Transverse colon (tissue), 3 donors: Measurements from ENCODE around the gene PCDHGB4.
"Not testable (repeated sequence)": the region's sequence is repeated elsewhere in the genome, so short reads cannot be mapped to it uniquely, and the experiment has no call there.

Experiments
- CTCF ChIP-seq, 5 experiments: fragments of 200-600 bp in 3 of 5; fragments of 450-650 bp in 2 of 5; sonication (generic) in 3 of 5; IDR thresholded peaks; 1 replicate in 2 of 5; 2 replicates in 3 of 5; pipeline ENCODE4 v1.5.1; 2016 to 2017; ENCODE audit warnings: antibody characterized with exemption in 5 of 5, inconsistent platforms in 3 of 5, mild to moderate bottlenecking in 2 of 5, moderate library complexity in 1 of 5
- EP300 ChIP-seq: sonication (generic); formaldehyde crosslinking; IDR thresholded peaks from one replicate; pipeline ENCODE4 v1.6.1; 2017; ENCODE audit warnings: antibody characterized with exemption, low read depth
- POLR2A ChIP-seq: fragments of 450-650 bp; IDR thresholded peaks from one replicate; pipeline ENCODE4 v1.6.1; 2016; ENCODE audit warnings: antibody characterized with exemption, mild to moderate bottlenecking, moderate library complexity

GRCh38 chr5:141346017-141346416 lies 41.5 kb upstream of the PCDHGB4 start:
- not testable (repeated sequence) for TF ChIP-seq POLR2A; CTCF (IDR thresholded peaks at IDR 0.05); EP300
